Thyroid gland (tissue), 4 donors: ENCODE results near the gene EFNA5. TPM values are rescaled to one million over a fixed set of nuclear protein-coding genes. Genes with fewer than 3 reads are reported as not detected.

ENCODE experiments used
- DNase-seq, 2 donors: peaks; one replicate each; pipeline ENCODE4 v3.0.0-alpha.2; 2019
- H3K27ac ChIP-seq, 3 donors: fragments of 200-600 bp; sonication (generic); 1 replicate in 2 of 3; 2 replicates in 1 of 3; pipeline ENCODE4 v1.5.1; 2016 to 2019; ENCODE audit warnings: mild to moderate bottlenecking in 1 of 3, moderate library complexity in 1 of 3
- H3K27me3 ChIP-seq: fragments of 200-600 bp; sonication (generic); one replicate; pipeline ENCODE4 v1.5.1; 2019
- H3K36me3 ChIP-seq, 2 donors: fragments of 200-600 bp; sonication (generic); one replicate each; pipeline ENCODE4 v1.5.1; 2016 to 2019
- H3K4me1 ChIP-seq, 2 donors: fragments of 200-600 bp; sonication (generic); one replicate each; pipeline ENCODE4 v1.5.1; 2017 to 2019
- H3K4me3 ChIP-seq, 3 donors: fragments of 200-600 bp; sonication (generic); replicated peaks in 1 of 3; 1 replicate in 2 of 3; 2 replicates in 1 of 3; pipeline ENCODE4 v1.5.1; 2016; ENCODE audit warnings: mild to moderate bottlenecking in 1 of 3
- H3K9me3 ChIP-seq: fragments of 200-600 bp; sonication (generic); one replicate; pipeline ENCODE4 v1.5.1; 2017
- POLR2A ChIP-seq, 2 donors: fragments of 450-650 bp; IDR thresholded peaks; one replicate each; pipeline ENCODE4 v1.6.1; 2017; ENCODE audit warnings: antibody characterized with exemption in 2 of 2, mild to moderate bottlenecking in 2 of 2, moderate library complexity in 1 of 2
- WGBS, 2 donors: methylation state at CpG; one replicate each; pipeline ENCODE4 v1.1.5; 2017; 5-methylcytosine and 5-hydroxymethylcytosine counted together
- intact Hi-C: fragments of 100-400 bp; cut with DNase I; formaldehyde crosslinking; loops from one replicate; pipeline ENCODE4 v1.15.1; 2023
- total RNA-seq, 4 donors: library from RNA; depleted of rRNA; stranded (reverse); fragments of >200 nt; gene quantifications; one replicate each; pipeline ENCODE4 v1.2.3, GENCODE V29; 2016
- TF ChIP-seq, protein P1 (sequence below), 6 experiments: fragments of 200-600 bp in 3 of 6; fragments of 450-650 bp in 3 of 6; sonication (generic) in 3 of 6; IDR thresholded peaks; one replicate each; pipeline ENCODE4 v1.5.1; 2016 to 2019; ENCODE audit warnings: antibody characterized with exemption in 6 of 6, mild to moderate bottlenecking in 2 of 6, inconsistent platforms in 1 of 6, moderate library complexity in 1 of 6

The EFNA5 gene
- total RNA-seq, 4 donors from 2014 or later, result 5.7 to 17.2 (median 6.4) TPM

DNA sequence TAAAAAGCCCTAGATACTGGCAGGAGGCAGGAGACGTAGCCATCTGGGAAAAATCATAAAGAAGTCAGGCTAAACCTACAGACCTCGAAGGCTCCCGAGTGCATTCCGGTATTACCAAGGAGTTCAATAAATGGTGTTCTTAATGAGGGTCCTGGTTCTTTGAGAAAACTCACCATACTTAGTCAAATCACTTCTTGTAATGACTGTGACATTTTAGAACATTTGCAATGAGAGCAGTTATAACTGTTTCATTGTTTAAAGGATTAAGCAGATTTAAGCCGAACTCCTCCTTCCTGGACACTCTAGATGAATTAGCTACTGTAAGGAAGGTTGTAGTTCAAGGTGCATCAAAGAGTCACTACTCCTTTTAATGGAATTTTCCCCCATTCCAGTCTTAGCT lies 67.8 kb downstream of the EFNA5 start:
- WGBS, 2 donors, result 89 to 94% methylated on average over 5 of the region's 5 CpGs
- TF ChIP-seq, protein P1, sequence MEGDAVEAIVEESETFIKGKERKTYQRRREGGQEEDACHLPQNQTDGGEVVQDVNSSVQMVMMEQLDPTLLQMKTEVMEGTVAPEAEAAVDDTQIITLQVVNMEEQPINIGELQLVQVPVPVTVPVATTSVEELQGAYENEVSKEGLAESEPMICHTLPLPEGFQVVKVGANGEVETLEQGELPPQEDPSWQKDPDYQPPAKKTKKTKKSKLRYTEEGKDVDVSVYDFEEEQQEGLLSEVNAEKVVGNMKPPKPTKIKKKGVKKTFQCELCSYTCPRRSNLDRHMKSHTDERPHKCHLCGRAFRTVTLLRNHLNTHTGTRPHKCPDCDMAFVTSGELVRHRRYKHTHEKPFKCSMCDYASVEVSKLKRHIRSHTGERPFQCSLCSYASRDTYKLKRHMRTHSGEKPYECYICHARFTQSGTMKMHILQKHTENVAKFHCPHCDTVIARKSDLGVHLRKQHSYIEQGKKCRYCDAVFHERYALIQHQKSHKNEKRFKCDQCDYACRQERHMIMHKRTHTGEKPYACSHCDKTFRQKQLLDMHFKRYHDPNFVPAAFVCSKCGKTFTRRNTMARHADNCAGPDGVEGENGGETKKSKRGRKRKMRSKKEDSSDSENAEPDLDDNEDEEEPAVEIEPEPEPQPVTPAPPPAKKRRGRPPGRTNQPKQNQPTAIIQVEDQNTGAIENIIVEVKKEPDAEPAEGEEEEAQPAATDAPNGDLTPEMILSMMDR (IDR thresholded peaks at IDR 0.05), result no peak
- TF ChIP-seq POLR2A (IDR thresholded peaks at IDR 0.05), result no peak
- Histone ChIP-seq H3K27ac (no peak overlapping the region), H3K4me1 (peaks cover 8 to 16% of the 10 kb centered on the region in 2 donors), H3K9me3 (no peaks in the 10 kb centered on the region), H3K4me3 (no peak overlapping the region), H3K27me3 (no peaks in the 10 kb centered on the region), H3K36me3 (no peaks in the 10 kb centered on the region)
- DNase-seq, result no peak
- intact Hi-C loops, result no loop called here

DNA sequence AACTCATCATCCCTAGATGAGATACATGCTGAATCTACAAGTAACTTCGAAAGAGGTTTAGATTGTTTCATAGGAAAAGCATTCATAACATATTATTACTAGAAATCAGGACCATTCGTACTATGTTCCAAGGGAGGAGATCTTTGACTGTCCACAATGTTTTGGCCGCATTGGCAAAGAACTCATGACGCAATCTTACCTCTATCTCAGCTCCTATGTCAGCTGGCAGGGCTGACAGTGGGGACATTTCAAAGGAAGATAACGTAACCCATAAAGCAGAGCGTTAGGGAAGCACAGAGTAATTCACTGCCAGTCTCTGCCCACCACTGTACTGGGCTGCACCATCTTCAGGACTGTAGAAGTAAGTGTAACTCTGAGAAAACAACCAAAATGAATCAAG lies 69.7 kb downstream of the EFNA5 start:
- Histone ChIP-seq H3K36me3 (no peaks in the 10 kb centered on the region), H3K27me3 (no peaks in the 10 kb centered on the region), H3K27ac (no peak overlapping the region), H3K9me3 (no peaks in the 10 kb centered on the region), H3K4me1 (peaks cover 1 to 8% of the 10 kb centered on the region in 2 donors), H3K4me3 (no peak overlapping the region)
- intact Hi-C loops, result no loop called here
- no peak for TF ChIP-seq POLR2A (IDR thresholded peaks at IDR 0.05)
- TF ChIP-seq, protein P1 (IDR thresholded peaks at IDR 0.05), result no peak
- 78 to 80% methylated on average over 6 of the region's 6 CpGs for WGBS, 2 donors
- DNase-seq, result no peak

DNA sequence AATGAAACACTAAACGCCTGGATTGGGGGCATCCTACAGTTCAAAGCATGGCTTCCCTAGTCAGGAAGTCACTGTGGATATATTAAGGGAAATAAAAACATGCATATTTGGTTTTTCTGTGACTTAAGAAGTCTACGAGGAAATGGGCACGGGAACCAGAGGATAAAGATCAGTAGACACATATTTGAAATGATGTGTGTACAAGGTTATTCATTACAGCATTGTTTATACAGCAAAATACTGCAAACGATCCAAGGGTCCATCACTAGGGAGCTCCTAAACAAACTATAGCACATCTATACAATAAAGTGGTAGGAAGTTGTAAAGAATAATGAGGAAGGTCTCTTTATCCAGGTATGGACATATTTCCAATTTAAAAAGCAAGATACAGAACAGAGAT lies 71.8 kb downstream of the EFNA5 start:
- DNase-seq, result no peak
- no peaks in the 10 kb centered on the region for H3K27me3 ChIP-seq
- no peak overlapping the region for H3K27ac ChIP-seq
- no peak overlapping the region for H3K4me3 ChIP-seq
- no peaks in the 10 kb centered on the region for H3K4me1 ChIP-seq
- H3K9me3 ChIP-seq, result no peaks in the 10 kb centered on the region
- 60 to 65% methylated on average over 4 of the region's 4 CpGs for WGBS, 2 donors
- intact Hi-C loops, result no loop called here
- H3K36me3 ChIP-seq, result no peaks in the 10 kb centered on the region
- TF ChIP-seq, protein P1 (IDR thresholded peaks at IDR 0.05), result no peak
- no peak for TF ChIP-seq POLR2A (IDR thresholded peaks at IDR 0.05)

DNA sequence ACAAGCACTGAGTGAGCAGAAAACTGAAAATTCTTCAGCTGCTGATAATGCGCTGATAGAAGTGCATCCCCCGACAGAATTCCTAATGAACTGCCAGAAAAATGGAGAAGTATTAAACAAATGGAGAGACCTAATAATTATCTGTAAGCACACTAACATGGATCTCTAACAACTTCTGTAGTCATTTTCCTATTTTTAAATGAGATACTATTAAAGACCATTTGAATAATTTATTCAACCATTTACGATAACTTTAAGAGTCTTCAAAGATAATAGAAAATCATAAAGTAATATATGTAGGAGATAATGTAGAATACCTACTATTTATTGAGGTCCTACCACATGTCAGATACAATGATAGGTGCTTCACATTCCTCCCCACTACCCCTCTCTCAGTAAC lies 72.9 kb downstream of the EFNA5 start:
- Histone ChIP-seq H3K9me3 (no peaks in the 10 kb centered on the region), H3K4me3 (no peak overlapping the region), H3K36me3 (no peaks in the 10 kb centered on the region), H3K27me3 (no peaks in the 10 kb centered on the region), H3K4me1 (no peaks in the 10 kb centered on the region), H3K27ac (no peak overlapping the region)
- TF ChIP-seq, protein P1 (IDR thresholded peaks at IDR 0.05), result no peak
- no peak for TF ChIP-seq POLR2A (IDR thresholded peaks at IDR 0.05)
- WGBS, 2 donors, result 89 to 91% methylated on average over 3 of the region's 3 CpGs
- no peak for DNase-seq
- intact Hi-C loops, result no loop called here

DNA sequence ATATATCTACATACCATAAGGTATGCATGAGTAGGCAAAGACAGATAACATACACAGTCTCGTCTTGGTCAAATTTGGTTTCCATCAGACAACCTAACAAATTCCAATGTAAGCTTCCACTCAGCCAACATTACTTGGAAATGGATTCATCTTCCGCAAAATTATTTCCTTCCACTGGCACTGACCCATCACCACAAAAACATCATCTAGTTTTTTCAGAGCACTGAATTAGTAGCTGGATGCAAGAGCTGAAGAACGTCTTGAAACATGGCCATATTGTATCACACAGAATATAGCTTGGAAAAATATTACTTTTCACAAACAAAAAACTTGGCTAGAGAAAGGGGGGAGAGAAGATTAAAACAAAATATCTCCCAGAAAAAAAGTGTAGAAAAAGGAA lies 73.5 kb downstream of the EFNA5 start:
- no peak for TF ChIP-seq POLR2A (IDR thresholded peaks at IDR 0.05)
- TF ChIP-seq, protein P1 (IDR thresholded peaks at IDR 0.05), result no peak
- intact Hi-C loops, result no loop called here
- Histone ChIP-seq H3K27me3 (no peaks in the 10 kb centered on the region), H3K4me3 (no peak overlapping the region), H3K27ac (no peak overlapping the region), H3K4me1 (no peaks in the 10 kb centered on the region), H3K9me3 (no peaks in the 10 kb centered on the region), H3K36me3 (no peaks in the 10 kb centered on the region)
- DNase-seq, result no peak
- 78 to 86% methylated on average over 3 of the region's 3 CpGs for WGBS, 2 donors
